VCaP (cell line): ENCODE results near the gene NPHP4.
"Not testable (repeated sequence)": the region's sequence is repeated elsewhere in the genome, so short reads cannot be mapped to it uniquely, and the experiment has no call there.

Experiments
- H3K27ac ChIP-seq: fragments of 450-650 bp; 2 replicates; pipeline ENCODE4 v1.5.1; 2017
- CTCF ChIP-seq: fragments of 450-650 bp; conservative IDR thresholded peaks from 2 replicates; pipeline ENCODE4 v1.5.1; 2017; ENCODE audit warnings: mild to moderate bottlenecking, moderate library complexity

The NPHP4 gene

DNA sequence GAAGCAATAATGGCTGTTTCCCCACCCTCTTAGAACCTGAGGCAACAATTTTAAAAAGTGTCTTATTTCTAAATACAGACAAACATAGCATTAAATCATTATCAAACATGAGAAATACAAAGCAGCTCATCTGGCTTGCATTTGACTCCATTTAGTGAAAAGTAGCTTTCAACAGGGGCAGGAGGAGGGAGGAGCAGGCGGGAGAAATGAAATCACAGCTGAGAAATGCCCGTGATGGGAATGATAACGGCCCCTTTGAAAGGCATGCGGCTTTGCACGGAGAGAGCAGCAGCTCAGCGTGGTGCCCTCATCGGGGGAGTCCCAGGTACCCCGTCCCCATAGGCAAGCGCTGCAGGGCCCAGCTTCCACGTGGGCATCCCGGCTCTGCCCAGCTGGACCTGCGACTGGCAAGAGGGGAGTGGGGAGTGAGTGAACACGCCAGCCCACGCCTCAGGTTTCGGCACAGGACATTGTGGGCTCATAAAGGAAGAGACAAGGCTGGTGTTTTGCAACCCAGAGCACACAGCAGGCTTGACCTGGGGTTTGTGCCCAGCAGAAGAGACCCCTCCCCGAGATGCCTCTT is 134.6 kb downstream of the NPHP4 start:
- no peak for TF ChIP-seq CTCF
- no peak overlapping the region for H3K27ac ChIP-seq

DNA sequence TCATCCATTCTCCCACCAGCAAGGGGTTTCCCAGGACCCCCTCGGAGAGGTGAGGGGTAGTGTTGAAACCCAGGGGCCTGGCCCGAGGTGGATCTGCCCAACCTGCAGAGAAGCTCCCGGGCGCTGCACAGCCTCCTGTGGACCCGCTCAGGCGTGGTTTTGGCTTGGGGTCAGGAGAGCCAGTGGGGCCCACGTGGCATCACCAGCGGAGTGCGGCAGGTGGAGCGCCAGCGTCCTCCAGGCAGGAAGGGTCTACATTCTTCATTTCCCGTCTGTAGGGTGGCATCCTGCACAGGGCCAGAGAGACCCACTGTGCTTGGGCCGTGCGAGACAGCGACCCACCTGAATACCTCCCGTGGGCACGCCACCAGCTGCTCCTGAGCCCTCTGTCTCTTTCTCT is 135.2 kb downstream of the NPHP4 start:
- TF ChIP-seq CTCF = no peak
- no peak overlapping the region for H3K27ac ChIP-seq

DNA sequence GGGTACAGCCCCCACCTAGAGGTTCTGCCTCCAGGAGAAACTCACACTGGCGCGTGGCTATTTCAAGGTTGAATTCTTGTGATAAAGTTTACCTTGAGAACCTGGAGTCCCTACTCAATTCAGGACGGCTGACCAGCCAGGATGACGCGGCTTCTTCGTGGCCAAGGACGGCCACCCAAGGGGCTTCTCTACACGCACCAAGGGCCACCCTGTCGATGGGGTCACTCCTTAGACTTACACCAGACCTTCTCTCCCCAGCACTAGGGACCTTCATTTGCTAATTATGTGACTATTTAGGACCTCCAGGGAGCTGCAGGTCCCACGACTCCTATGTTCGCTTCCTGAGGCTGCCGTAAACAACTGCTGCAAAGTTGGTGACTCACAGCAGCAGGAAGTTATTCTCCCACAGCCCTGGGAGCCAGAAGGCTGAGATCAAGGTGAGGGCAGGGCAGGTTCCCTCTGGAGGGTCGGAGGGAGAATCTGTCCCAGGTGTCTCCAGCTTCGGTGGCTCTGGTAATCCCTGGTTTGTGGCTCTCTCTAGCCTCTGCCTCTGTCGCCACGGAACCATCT is 135.9 kb downstream of the NPHP4 start:
- TF ChIP-seq CTCF = no peak
- H3K27ac ChIP-seq = no peak overlapping the region

- no peak for TF ChIP-seq CTCF
- no peak overlapping the region for H3K27ac ChIP-seq
Measured at GRCh38 chr1:5855196-5855897, 136.9 kb downstream of the NPHP4 start.

- H3K27ac ChIP-seq = no peak overlapping the region
- no peak for TF ChIP-seq CTCF
Measured at GRCh38 chr1:5854754-5855153, 137.5 kb downstream of the NPHP4 start.

GRCh38 chr1:5853858-5854257 is 138.4 kb downstream of the NPHP4 start:
- not testable (repeated sequence) for H3K27ac ChIP-seq

DNA sequence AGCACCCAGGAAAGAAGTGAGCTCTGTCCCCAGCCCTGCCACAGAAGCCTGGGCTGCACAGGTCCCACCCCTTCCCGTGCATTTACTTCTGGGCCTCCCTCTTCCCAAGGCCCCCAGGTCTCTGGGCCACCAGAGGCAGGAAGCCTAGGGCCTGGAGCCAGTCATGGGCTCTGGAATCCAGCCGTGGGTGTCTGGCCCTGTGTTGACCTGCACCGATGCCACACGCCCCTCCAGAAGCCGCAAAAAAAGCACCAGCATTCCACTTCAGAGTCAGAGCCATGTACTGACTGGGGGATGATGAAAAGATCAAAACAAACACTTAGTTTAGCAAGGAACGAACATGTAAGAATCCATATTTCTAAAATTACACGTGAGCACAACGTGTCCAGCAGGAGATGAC is 141.7 kb downstream of the NPHP4 start:
- H3K27ac ChIP-seq = no peak overlapping the region
- no peak for TF ChIP-seq CTCF

- TF ChIP-seq CTCF = no peak
- no peak overlapping the region for H3K27ac ChIP-seq
Measured at GRCh38 chr1:5849550-5849949, 142.7 kb downstream of the NPHP4 start.
